ENCODE data around the gene ECSIT.

- TF ChIP-seq ZNF121 (CRISPR knock-in tag; IDR thresholded peaks at IDR 0.05), result no peak
- no peak for TF ChIP-seq USF1 (CRISPR knock-in tag; IDR thresholded peaks at IDR 0.05)
- no peak for TF ChIP-seq USF2 (CRISPR knock-in tag; IDR thresholded peaks at IDR 0.05)
- no peak for TF ChIP-seq ZNF416 (CRISPR knock-in tag; IDR thresholded peaks at IDR 0.05)
- TF ChIP-seq CTCF (IDR thresholded peaks at IDR 0.05), result no peak
- no peak for TF ChIP-seq JUN (CRISPR knock-in tag; IDR thresholded peaks at IDR 0.05)
Observed at GRCh38 chr19:11504502-11505031, 24.4 kb downstream of the ECSIT start.
